GM18873 (cell line): ENCODE data around the gene NTN3.
"Not testable (repeated sequence)": the region's sequence is repeated elsewhere in the genome, so short reads cannot be mapped to it uniquely, and the experiment has no call there.

ENCODE experiments used
- ATAC-seq: cut with Tn5 transposase; IDR thresholded peaks from one replicate; pipeline ENCODE4 v1.9.1; 2021; ENCODE audit warnings: mild to moderate bottlenecking, moderate library complexity, moderate number of reproducible peaks; ENCODE audit not compliant: unreplicated experiment, low FRiP score

The NTN3 gene

DNA sequence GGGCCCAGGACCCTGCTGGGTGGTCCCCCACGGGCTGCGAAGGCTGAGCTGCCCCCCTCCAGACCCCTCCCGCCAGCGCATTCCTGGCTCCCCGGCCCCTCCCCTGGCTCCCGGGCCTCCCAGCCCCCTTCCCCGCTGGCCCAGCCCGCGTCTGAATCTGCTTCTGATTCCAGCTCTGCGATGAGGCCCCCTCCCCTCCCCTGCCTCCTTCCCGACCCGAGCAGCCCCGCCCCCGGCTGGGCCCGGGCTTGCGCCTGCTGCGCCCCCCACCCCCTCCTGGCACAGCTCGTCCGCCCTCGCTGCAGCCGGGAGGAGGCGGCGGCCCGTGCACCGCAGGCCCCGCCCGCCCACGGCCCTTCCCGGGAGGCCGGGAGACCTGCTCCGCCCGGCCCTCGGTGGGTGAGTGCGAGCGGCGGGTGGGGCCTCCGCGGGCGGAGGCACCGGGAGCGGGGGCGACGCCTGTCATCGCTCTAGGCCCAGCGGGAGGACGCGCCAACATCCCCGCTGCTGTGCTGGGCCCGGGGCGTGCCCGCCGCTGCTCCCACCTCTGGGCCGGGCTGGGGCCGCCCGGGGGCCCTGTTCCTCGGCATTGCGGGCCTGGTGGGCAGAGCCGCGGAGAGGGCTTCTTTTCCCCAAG is at the start of gene NTN3:
TSS of gene NTN3 (plus strand) at position 282 of the 637 bp plus-strand sequence. CDS start 405 bp downstream, outside the sequence.
- ATAC-seq: no peak

DNA sequence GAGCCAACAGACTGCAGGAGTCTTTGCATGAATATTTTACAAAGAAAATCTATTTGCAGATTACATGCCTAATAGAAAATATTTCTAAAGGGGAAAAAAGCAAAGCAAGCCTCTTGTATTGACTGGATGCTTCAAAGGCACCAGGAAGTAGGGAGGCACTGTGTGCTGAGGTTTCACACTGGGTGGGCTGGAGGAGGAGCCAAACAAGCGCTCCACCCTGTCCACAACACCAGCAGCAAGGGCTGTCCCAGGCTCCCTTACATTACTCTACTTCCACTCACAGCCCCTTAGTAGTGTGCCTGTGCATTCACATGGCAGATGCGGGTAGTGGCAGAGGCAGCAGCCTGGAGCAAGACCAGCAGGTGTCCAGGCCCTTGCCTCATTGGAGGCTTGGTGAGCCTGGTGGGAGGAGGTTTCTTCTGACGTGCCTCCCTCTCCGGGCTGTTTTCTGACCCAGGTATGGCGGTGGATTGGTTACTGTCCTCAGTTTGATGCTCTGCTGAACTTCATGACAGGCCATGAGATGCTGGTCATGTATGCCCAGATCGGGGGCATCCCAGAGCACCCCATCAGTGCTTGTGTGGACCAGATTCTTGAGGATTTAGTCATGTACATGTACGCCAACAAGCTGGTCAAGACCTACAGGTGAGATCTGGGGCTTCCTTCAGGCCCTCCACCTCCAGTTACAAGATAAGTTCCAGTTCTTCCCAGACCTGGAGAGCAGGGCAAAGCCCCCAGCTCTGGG is 48.8 kb upstream of the NTN3 start:
- no peak for ATAC-seq

DNA sequence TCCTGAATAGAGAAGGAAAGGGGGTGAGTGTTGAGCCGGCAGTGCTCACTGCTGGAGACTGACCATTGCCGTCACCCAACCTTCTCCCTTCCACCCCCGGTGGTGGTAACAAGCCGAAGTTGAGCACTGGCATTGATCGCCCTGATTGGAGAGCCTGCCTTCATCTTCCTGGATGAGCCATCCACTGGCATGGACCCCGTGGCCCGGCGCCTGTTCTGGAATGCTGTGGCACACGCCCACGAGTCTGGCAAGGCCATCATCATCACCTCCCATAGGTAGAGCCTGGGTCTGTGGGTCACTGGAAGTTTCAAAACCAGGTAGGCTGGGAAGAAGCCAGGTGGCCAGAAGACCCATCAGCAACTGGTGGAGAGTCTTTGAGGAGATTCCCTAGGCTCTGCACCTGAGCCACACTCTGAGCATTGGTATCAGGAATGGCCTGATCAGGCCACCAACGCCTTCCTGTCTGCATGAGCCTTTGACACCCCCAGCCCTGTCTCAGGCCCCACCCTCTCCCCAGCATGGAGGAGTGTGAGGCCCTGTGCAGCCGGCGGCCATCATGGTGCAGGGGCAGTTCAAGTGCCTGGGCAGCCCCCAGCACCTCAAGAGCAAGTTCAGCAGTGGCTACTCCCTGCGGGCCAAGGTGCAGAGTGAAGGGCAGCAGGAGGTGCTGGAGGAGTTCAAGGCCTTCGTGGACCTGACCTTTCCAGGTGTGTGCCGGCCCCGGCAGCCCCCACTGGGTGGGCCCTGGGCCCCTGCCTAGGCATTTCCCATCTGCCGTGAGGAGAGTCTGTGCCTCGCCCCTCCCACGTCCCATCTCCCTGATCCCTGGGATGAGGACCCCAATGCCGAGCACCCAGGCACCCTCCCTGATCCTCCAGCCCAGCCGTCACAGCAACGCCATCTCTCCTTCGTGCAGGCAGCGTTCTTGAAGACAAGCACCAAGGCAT is 46.8 kb upstream of the NTN3 start:
- ATAC-seq: no peak

GRCh38 chr16:2425008-2425518 is 46.0 kb upstream of the NTN3 start:
- no peak for ATAC-seq

DNA sequence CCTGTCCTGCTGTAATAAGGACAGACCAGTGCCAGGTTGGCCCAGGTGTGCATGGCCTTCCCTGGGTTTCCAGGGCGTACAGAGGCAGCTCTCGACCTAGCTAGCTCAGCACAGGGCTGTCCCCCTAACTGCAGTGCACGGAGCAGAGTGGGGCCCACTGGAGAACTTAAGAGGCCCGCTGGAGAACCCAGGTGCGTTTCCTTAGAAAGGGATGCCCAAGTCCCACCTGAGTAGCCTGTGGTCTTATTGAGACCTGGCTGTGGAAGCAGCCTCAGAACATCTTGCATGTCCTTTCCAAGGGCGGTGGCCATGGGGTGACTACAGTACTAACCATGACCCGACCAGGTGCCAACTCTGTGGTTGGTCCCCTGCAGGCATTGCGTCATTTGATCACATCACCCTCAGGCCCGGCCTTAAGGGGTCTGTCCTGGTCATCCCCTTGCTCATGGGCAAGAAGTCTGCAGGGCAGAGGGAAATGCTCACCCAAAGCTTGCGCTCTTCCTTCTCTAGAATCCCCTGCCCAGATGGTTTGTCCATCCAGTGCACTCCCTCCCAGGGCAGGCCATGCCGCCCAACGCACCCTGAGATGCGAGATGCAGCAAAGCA is 45.2 kb upstream of the NTN3 start:
- ATAC-seq: no peak

GRCh38 chr16:2426941-2427361 is 44.1 kb upstream of the NTN3 start:
- no peak for ATAC-seq

DNA sequence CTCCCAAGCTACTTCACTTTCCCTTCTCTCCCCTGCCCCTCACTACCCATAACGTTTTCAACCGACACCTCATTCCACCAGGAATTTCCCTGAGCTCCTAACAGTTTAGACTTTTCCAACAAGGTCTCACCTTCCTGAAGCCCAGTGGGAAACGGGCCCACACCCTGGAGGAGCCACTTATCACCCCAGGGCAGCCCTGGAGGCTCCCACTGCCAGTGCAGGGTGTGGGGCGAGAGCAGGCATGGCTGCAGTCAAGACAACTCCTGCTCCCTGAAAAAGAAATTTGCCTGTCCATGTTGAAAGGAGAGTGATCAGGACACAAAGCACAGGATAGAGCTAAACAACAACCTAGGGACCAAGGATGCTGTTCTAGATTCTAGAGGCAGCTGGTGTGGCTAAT is 43.6 kb upstream of the NTN3 start:
- no peak for ATAC-seq

DNA sequence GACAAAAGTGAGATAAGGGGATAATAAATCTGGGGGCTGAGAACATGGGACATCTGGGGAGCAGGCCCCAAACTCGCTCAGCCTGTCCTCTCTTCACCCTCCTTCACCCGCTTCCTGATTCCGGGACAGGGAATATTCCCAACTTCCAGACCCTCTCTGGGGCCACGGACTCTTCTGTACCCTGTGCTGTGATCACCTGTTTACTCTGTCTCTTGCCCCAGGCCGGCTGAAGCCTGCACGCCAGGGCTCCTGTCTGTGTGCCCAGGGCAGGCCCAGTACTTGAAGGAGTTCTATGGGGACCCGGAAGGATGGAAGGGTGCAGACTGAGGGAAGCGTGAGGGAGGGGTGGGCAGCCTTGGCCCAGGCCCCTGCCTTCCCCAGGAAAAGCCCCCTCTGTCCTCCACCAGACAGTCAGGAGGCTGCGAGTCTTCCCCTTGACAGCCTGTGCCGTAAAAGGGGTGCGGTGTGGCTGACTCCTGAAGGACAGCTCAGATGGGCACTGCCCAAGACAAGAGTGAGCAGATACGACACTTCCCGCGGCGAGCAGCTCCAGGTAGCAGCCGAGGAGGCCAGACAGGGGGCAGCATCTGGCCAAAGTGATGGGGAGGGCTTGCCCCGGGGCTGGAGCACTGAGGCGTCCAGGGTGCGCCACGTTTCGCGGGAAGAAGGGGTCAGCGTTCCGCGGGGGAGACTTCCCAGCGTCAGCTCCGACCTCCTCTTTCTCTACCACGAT is 42.9 kb upstream of the NTN3 start:
- ATAC-seq: peak; percentile 6

DNA sequence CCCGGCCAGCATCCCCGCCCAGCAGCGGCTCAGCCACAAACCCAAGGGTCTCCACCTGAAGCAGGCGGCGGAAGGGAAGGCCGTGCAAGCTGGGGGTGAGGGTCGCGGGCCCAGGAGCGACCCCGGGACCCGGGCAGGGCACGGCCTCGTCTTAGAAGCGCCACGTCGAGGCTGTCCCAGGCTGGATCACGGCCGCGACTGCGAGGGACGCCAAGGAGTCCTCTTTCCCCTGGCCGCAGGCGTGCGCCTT is 42.4 kb upstream of the NTN3 start:
- peak; percentile 3 for ATAC-seq

DNA sequence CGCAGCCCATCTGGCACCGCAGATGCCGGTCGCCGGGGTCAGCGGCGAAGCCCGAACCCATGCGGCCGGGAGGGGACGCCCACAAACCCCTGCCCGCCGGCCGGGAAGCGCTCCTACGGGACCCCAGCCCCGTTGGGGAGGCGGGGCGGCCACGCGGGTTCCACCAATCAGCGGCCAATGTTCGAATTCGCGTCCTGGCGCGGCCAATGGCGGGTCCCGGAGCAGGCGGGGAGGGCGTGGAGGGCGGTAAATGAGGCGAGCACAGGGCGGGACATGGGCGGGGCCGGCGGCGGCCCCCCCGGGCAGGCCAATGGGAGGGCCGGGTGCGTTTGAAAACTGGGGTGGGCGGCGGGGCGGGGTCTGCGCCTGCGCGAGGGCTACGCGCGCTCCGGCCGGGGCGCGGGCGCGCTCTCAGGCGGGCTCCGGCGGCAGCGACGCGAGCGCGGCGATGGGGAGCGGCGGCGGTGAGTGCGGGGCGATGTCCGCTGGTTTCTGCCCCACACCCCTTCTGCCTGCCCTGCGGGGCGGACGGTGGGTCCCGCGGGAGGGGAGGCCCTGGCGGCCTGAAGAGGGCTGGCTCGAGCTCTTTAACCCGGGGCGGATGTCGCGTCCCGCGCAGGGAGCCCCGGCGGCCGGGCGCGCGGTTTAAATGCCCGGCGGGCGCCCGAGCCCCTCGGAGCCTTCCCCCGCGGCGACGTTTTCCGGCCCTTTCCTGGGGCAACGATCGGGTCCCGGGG is 41.9 kb upstream of the NTN3 start, which contains the start of gene CCNF:
TSS of gene CCNF (plus strand) at position 414 of the 737 bp plus-strand sequence. CDS start at position 449, 35 bp downstream.
- peak; percentile 62 for ATAC-seq

- ATAC-seq: peak; percentile 11
Measured at GRCh38 chr16:2429771-2430663, 41.1 kb upstream of the NTN3 start.

DNA sequence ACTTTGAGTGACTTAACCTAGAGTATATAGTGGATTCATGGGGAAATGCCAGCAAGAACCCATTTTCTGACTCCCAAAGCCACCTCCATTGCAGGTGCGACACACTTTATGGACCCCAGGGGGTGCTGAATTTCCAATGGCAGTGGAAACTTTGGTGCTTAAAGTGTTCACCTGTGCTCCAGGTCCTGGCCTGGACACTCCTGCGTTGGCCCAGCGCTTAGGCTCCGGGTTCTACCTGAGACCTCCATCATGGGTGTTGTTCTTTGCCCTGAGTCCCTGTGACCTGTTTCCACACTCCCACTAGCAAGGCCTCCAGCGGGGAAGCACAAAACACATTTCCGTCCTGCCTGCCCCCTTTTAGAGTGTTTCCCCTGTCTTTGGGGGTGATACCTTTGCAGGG is 38.8 kb upstream of the NTN3 start:
- no peak for ATAC-seq

- ATAC-seq: no peak
Measured at GRCh38 chr16:2432801-2433505, 38.1 kb upstream of the NTN3 start.

DNA sequence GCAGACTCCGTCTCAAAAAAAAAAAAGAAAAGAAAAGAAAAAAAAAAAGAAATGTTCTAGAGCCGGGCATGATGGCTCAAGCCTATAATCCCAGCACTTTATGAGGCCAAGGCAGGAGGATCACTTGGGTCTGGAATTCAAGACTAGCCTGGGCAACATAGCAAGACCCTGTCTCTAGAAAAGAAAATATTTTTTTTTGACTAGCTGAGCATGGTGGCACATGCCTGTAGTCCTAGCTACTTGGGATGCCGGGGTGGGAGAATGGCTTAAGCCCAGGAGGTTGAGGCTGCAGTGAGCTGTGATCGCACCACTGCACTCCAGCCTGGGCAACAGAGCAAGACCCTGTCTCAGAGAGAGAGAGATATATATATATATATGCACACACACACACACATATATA is 35.9 kb upstream of the NTN3 start:
- ATAC-seq: not testable (repeated sequence)

DNA sequence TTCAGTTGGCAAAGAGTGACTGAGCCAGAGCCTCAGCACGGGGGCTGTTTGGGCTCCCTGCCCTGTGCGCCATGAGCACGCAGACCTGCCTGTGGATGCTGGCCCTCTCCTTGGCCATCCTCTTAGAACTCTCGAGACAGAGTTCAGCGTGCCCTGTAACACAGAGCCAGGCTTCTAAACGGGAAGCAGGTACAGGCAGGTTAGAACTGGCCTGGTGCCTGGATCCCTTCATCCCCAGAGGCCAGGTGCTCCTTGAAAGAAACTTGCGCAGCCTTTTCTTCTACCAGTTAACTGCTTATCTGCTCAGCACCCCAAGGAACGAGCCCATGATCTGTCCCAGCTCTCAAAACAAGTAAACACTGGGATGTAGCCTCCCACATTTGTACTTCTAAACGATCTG is 35.0 kb upstream of the NTN3 start:
- no peak for ATAC-seq

- ATAC-seq: no peak
Measured at GRCh38 chr16:2437032-2437790, 33.9 kb upstream of the NTN3 start.

DNA sequence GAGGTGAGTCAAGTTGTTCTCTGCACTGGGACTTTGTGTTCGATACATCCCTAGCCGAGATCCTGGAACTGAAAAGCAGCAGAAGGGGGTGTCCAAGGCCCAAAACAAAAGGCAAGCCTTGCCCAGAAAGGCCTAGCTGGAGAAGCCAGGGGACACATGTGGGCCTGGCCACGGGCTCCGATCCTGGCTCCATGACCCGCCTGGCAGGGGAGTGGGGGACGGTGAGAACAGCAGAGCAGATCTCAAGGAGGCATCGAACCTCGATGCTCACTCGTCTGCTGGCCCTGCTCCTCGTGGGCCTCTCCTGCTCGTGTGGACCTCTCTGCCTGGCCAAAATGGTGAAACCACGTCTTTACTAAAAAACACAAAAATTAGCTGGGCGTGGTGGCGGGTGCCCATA is 33.0 kb upstream of the NTN3 start:
- no peak for ATAC-seq
